Pancreas (tissue), 10 donors: ENCODE data around the gene SBNO2. TPM values are rescaled to one million over a fixed set of nuclear protein-coding genes. Genes with fewer than 3 reads are reported as not detected.

Source experiments
- ATAC-seq, 4 donors: fragments of 200-7000 bp; cut with Tn5 transposase; one replicate each; pipeline versions ENCODE4 v1.8.0 to v1.9.1; 2020; ENCODE audit warnings: mild to moderate bottlenecking in 4 of 4, moderate library complexity in 4 of 4
- DNase-seq, 6 donors: peaks; one replicate each; pipeline ENCODE4 v3.0.0-alpha.2; 2020
- FAIRE-seq: peaks from 2 replicates; lab custom pipeline; 2012; peaks lifted over from hg19 to GRCh38; lab: Jason Lieb, UNC
- H3K27ac ChIP-seq, 4 donors: fragments of 200-600 bp; sonication (generic); 1 replicate in 3 of 4; 2 replicates in 1 of 4; pipeline versions ENCODE4 v1.5.0 to v1.8.0; 2020
- H3K27me3 ChIP-seq, 4 donors: fragments of 200-600 bp; one replicate each; pipeline ENCODE4 v1.8.0; 2021
- H3K36me3 ChIP-seq, 3 donors: fragments of 200-600 bp; sonication (generic) in 1 of 3; one replicate each; pipeline versions ENCODE4 v1.5.0 to v1.8.0; 2020 to 2021
- H3K4me1 ChIP-seq, 3 donors: fragments of 200-600 bp; one replicate each; pipeline ENCODE4 v1.8.0; 2021
- H3K4me3 ChIP-seq, 4 donors: fragments of 200-600 bp; sonication (generic) in 2 of 4; one replicate each; pipeline versions ENCODE4 v1.5.0 to v1.8.0; 2020 to 2021
- H3K9me3 ChIP-seq, 4 donors: fragments of 200-600 bp; one replicate each; pipeline ENCODE4 v1.8.0; 2021
- CTCF ChIP-seq, 4 donors: fragments of 200-600 bp; sonication (generic) in 3 of 4; IDR thresholded peaks; one replicate each; pipeline versions ENCODE4 v1.5.0 to v1.8.0; 2021; ENCODE audit warnings: antibody characterized with exemption in 4 of 4
- WGBS, 2 donors: extraction: QIAGEN DNeasy Blood & Tissue Kit; methylation state at CpG; one replicate each; pipeline ENCODE4 v1.1.7; 2013; 5-methylcytosine and 5-hydroxymethylcytosine counted together
- intact Hi-C, 3 donors: fragments of 100-400 bp; cut with DNase I; formaldehyde crosslinking; loops; one replicate each; pipeline versions ENCODE4 v1.11.1 to v1.14.2; 2022
- polyA plus RNA-seq, 2 donors: library from polyadenylated mRNA; stranded (reverse); fragments of 200-250 nt; gene quantifications; one replicate each; pipeline ENCODE4 v1.2.3, GENCODE V29; 2013
- total RNA-seq, 6 donors: library from RNA; stranded (reverse); fragmentation: NEBNext Ultra II Directional in 4 of 6; extraction: Animal tissue kit (Norgen Biotek cat#: 25700) in 4 of 6; gene quantifications; one replicate each; pipeline versions ENCODE4 v1.2.1 to v1.2.4, GENCODE V29; 2021 to 2023
- donor health status: healthy with polysubstance abuse.
- donor health status: DM: no; HTN: no; CAD: no; lungs with moderate emphysema.
- donor health status: DM: no; HTN: no; CAD: no.
- donor health status: control.
- donor health status: control.
- donor health status: Bipolar disorder and iron deficiency.
- donor health status: DM: yes; HTN: yes; CAD: no.
- donor health status: DM: no; HTN: no; CAD: no.
- donor health status: DM: no; HTN: no; CAD: no.
- donor health status: DM: yes; HTN: yes; CAD: no.

Gene SBNO2
- total and polyA plus RNA-seq, 8 donors, result 16.8 to 53.9 (median 27.4) TPM

GRCh38 chr19:1076951-1077350, 97.1 kb downstream of the SBNO2 start:
- no peak for TF ChIP-seq CTCF (IDR thresholded peaks at IDR 0.05)
- H3K36me3 ChIP-seq, result no peaks in the 10 kb centered on the region

GRCh38 chr19:1076046-1076386, 98.1 kb downstream of the SBNO2 start:
- peaks cover 0 to 10% (median 0%) of the 10 kb centered on the region in 3 donors for H3K4me1 ChIP-seq
- ATAC-seq, result no peak
- TF ChIP-seq CTCF (IDR thresholded peaks at IDR 0.05), result no peak

More at GRCh38 chr19:1076951-1077350, 97.1 kb downstream of the SBNO2 start:
- intact Hi-C loops, result no loop called here
- H3K4me1 ChIP-seq, result peaks cover 0 to 10% (median 0%) of the 10 kb centered on the region in 3 donors
- no peak overlapping the region for H3K4me3 ChIP-seq
- 64 to 75% methylated on average over 16 of the region's 16 CpGs for WGBS, 2 donors
- peak in 3 of 6 donors; percentile 61 to 71 (median 66) for DNase-seq
- H3K27me3 ChIP-seq, result no peaks in the 10 kb centered on the region
- ATAC-seq, result peak in 3 of 4 donors; percentile 5 to 17 (median 15)
- H3K9me3 ChIP-seq, result no peaks in the 10 kb centered on the region
- FAIRE-seq, result no peak
- peak overlapping the region in 1 of 4 donors; percentile 22 for H3K27ac ChIP-seq

GRCh38 chr19:1074544-1075283, 99.4 kb downstream of the SBNO2 start:
- no peak for FAIRE-seq
- peak overlapping the region in 1 of 4 donors; percentile 59 for H3K27ac ChIP-seq

More at GRCh38 chr19:1076046-1076386, 98.1 kb downstream of the SBNO2 start:
- H3K4me3 ChIP-seq, result no peak overlapping the region
- FAIRE-seq (no peak), DNase-seq (no peak)
- WGBS, 2 donors, result 77 to 89% methylated on average over 4 of the region's 4 CpGs
- H3K36me3 ChIP-seq, result no peaks in the 10 kb centered on the region
- no peaks in the 10 kb centered on the region for H3K9me3 ChIP-seq
- peaks cover 0 to 1% (median 0%) of the 10 kb centered on the region in 4 donors for H3K27me3 ChIP-seq
- intact Hi-C loops, result no loop called here
- H3K27ac ChIP-seq, result peak overlapping the region in 1 of 4 donors; percentile 59

DNA sequence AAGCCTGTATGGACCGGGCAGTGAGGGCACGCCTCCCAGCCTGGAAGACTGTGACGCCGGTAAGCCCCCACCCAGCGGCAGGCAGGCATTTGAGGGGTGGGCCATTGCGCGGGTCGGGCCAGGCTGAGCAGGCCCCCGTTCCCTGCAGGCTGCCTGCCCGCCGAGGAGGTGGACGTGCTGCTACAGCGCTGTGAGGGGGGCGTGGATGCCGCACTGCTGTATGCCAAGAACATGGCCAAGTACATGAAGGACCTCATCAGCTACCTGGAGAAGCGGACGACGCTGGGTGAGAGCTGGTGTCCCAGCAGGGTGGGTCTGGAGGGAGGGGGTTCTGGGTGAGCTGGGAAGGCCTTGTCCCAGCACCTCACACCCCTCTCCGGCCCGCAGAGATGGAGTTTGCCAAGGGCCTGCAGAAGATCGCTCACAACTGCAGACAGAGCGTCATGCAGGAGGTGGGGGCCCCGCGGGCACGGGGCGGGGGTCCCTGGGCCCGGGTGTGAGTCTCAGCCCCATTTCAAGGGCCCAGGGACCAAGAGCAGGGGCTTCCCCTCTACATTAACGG, 100.0 kb downstream of the SBNO2 start:
- DNase-seq (peak in 1 of 6 donors; percentile 82), ATAC-seq (no peak), FAIRE-seq (no peak)
- Histone ChIP-seq H3K27me3 (peaks cover 0 to 17% (median 0%) of the 10 kb centered on the region in 4 donors), H3K36me3 (no peaks in the 10 kb centered on the region), H3K27ac (no peak overlapping the region), H3K4me1 (peaks cover 0 to 10% (median 0%) of the 10 kb centered on the region in 3 donors), H3K4me3 (no peak overlapping the region), H3K9me3 (no peaks in the 10 kb centered on the region)
- WGBS, 2 donors, result 70 to 82% methylated on average over 26 to 28 of the region's 28 CpGs
- intact Hi-C loops, result no loop called here
- no peak for TF ChIP-seq CTCF (IDR thresholded peaks at IDR 0.05)

More at GRCh38 chr19:1074544-1075283, 99.4 kb downstream of the SBNO2 start:
- H3K9me3 ChIP-seq, result no peaks in the 10 kb centered on the region
- WGBS, 2 donors, result 61 to 65% methylated on average over 39 to 54 of the region's 54 CpGs
- peak in 3 of 4 donors; percentile 4 to 47 (median 38) for ATAC-seq
- H3K4me3 ChIP-seq, result no peak overlapping the region
- DNase-seq, result peak in 5 of 6 donors; percentile 45 to 91 (median 78)
- H3K36me3 ChIP-seq, result no peaks in the 10 kb centered on the region
- intact Hi-C loops, result no loop called here
- H3K27me3 ChIP-seq, result peaks cover 0 to 14% (median 0%) of the 10 kb centered on the region in 4 donors
- no peak for TF ChIP-seq CTCF (IDR thresholded peaks at IDR 0.05)
- peaks cover 0 to 10% (median 0%) of the 10 kb centered on the region in 3 donors for H3K4me1 ChIP-seq
